Mesendoderm (in vitro differentiated cells): ENCODE data around the gene ACVR2A.

Source experiments
- DNase-seq: peaks from one replicate; pipeline ENCODE4 v3.0.0; 2013
- H2AK5ac ChIP-seq: 2 replicates; pipeline ENCODE4 v1.6.1; 2013; ENCODE audit warnings: low read length, inconsistent platforms
- H2BK120ac ChIP-seq: 2 replicates; pipeline ENCODE4 v1.6.1; 2013; ENCODE audit warnings: low read depth, mild to moderate bottlenecking, low read length, moderate library complexity, mixed read lengths
- H2BK15ac ChIP-seq: replicated peaks from 2 replicates; pipeline ENCODE4 v1.6.1; 2013; ENCODE audit warnings: low read depth, mild to moderate bottlenecking, moderate library complexity
- H2BK5ac ChIP-seq: 2 replicates; pipeline ENCODE4 v1.6.1; 2013; ENCODE audit warnings: low read length, inconsistent platforms
- H3K18ac ChIP-seq: 2 replicates; pipeline ENCODE4 v1.6.1; 2013; ENCODE audit warnings: mild to moderate bottlenecking, low read length, mixed read lengths
- H3K23ac ChIP-seq: one replicate; pipeline ENCODE4 v1.6.1; 2013; ENCODE audit warnings: low read length
- H3K27ac ChIP-seq: 2 replicates; pipeline ENCODE4 v1.5.1; 2013; ENCODE audit warnings: low read depth, mild to moderate bottlenecking, inconsistent platforms, low read length, moderate library complexity
- H3K27me3 ChIP-seq: 2 replicates; pipeline ENCODE4 v1.6.1; 2013; ENCODE audit warnings: low read length, control low read depth, mild to moderate bottlenecking, inconsistent platforms; ENCODE audit not compliant: insufficient read depth, poor library complexity
- H3K36me3 ChIP-seq: 2 replicates; pipeline ENCODE4 v1.6.1; 2013; ENCODE audit warnings: low read length, inconsistent platforms; ENCODE audit not compliant: control insufficient read depth, insufficient read depth
- H3K4ac ChIP-seq: one replicate; pipeline ENCODE4 v1.6.1; 2013; ENCODE audit warnings: low read depth, mild to moderate bottlenecking, low read length, moderate library complexity
- H3K4me1 ChIP-seq: 2 replicates; pipeline ENCODE4 v1.6.1; 2013; ENCODE audit warnings: low read depth, low read length, inconsistent platforms; ENCODE audit not compliant: control insufficient read depth
- H3K4me2 ChIP-seq: 2 replicates; pipeline ENCODE4 v1.6.1; 2013; ENCODE audit warnings: low read length
- H3K4me3 ChIP-seq: 2 replicates; pipeline ENCODE4 v1.5.1; 2013; ENCODE audit warnings: mild to moderate bottlenecking, low read length
- H3K56ac ChIP-seq: one replicate; pipeline ENCODE4 v1.6.1; 2013; ENCODE audit warnings: low read length
- H3K79me1 ChIP-seq: 2 replicates; pipeline ENCODE4 v1.6.1; 2013; ENCODE audit warnings: low read length, inconsistent platforms
- H3K79me2 ChIP-seq: 2 replicates; pipeline ENCODE4 v1.6.1; 2013; ENCODE audit warnings: mild to moderate bottlenecking, low read length; ENCODE audit not compliant: control insufficient read depth, insufficient read depth
- H3K9ac ChIP-seq: 2 replicates; pipeline ENCODE4 v1.6.1; 2013; ENCODE audit warnings: low read length, inconsistent platforms
- H4K5ac ChIP-seq: one replicate; pipeline ENCODE4 v1.6.1; 2013; ENCODE audit warnings: low read length
- H4K8ac ChIP-seq: one replicate; pipeline ENCODE4 v1.6.1; 2013; ENCODE audit warnings: low read depth, mild to moderate bottlenecking, control low read depth, low read length, moderate library complexity
- WGBS: extraction: QIAGEN DNeasy Blood & Tissue Kit; methylation state at CpG from one replicate; pipeline ENCODE4 v1.1.7; 2013; ENCODE audit warnings: low lambda C conversion rate, missing lambda C conversion rate; ENCODE audit not compliant: insufficient coverage; ENCODE audit errors: extremely low coverage; 5-methylcytosine and 5-hydroxymethylcytosine counted together

ACVR2A gene

DNA sequence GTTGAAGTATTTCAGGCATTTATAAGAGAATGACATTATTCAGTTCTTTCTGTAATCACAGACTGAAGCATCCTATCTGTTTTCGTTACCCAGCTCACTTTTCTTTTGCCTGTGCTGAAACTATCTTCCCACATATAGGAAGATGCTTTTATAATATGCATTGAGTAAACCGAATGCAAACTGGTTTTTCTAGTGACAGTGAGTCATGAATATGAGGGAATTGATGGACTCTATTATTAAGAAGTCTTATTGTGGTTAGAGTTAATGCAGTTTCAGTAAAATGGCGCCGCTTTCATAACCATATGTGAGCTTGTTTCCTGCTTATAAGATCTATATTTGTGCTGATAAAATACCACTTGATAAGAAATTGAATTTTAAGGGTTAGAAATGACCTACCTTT lies 59.2 kb downstream of the ACVR2A start:
- no peak overlapping the region for H3K4me2 ChIP-seq
- H3K9ac ChIP-seq = no peak overlapping the region
- no peaks in the 10 kb centered on the region for H3K36me3 ChIP-seq
- H3K56ac ChIP-seq = no peak overlapping the region
- no peak overlapping the region for H4K5ac ChIP-seq
- H3K27me3 ChIP-seq = no peaks in the 10 kb centered on the region
- no peak overlapping the region for H3K4me3 ChIP-seq
- peaks cover 1% of the 10 kb centered on the region for H3K79me1 ChIP-seq
- no peak overlapping the region for H2BK15ac ChIP-seq
- no peaks in the 10 kb centered on the region for H3K79me2 ChIP-seq
- no peak overlapping the region for H3K18ac ChIP-seq
- no peak overlapping the region for H2BK120ac ChIP-seq
- WGBS = no CpG with 5 or more reads among the region's 4 CpGs
- DNase-seq = no peak
- no peak overlapping the region for H2AK5ac ChIP-seq
- H3K4me1 ChIP-seq = no peaks in the 10 kb centered on the region
- no peak overlapping the region for H3K4ac ChIP-seq
- H4K8ac ChIP-seq = no peak overlapping the region
- no peak overlapping the region for H3K27ac ChIP-seq
- no peak overlapping the region for H2BK5ac ChIP-seq
- H3K23ac ChIP-seq = no peak overlapping the region

DNA sequence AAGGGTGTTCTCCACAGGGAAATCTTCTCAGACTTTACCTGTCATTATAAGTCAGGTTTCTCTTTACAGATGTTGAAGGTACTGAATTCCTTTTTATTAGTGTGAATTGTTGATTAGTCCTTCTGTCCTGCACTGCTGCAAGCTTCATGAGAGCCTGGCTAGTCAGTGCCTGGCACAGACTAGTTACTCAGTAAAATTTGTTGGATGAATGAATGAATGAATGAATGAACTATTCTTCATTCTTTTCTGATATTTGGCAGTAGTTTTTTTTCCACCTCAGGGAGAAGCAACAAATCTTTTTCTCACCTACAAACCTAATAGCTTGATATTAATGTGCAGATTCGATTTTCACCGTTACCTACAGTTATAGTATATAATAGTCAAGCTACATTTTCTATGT lies 64.3 kb downstream of the ACVR2A start:
- H4K8ac ChIP-seq = no peak overlapping the region
- no peak overlapping the region for H4K5ac ChIP-seq
- no peak overlapping the region for H3K9ac ChIP-seq
- no peak overlapping the region for H3K4ac ChIP-seq
- H3K27me3 ChIP-seq = no peaks in the 10 kb centered on the region
- no peaks in the 10 kb centered on the region for H3K4me1 ChIP-seq
- H3K56ac ChIP-seq = no peak overlapping the region
- H2BK120ac ChIP-seq = no peak overlapping the region
- peaks cover 1% of the 10 kb centered on the region for H3K79me1 ChIP-seq
- H3K27ac ChIP-seq = no peak overlapping the region
- H2BK5ac ChIP-seq = no peak overlapping the region
- H2AK5ac ChIP-seq = no peak overlapping the region
- H3K18ac ChIP-seq = no peak overlapping the region
- no peak overlapping the region for H3K23ac ChIP-seq
- no peak overlapping the region for H3K4me2 ChIP-seq
- no peak for DNase-seq
- WGBS = no CpG with 5 or more reads among the region's 2 CpGs
- H3K4me3 ChIP-seq = no peak overlapping the region
- H3K79me2 ChIP-seq = no peaks in the 10 kb centered on the region
- no peak overlapping the region for H2BK15ac ChIP-seq
- no peaks in the 10 kb centered on the region for H3K36me3 ChIP-seq

DNA sequence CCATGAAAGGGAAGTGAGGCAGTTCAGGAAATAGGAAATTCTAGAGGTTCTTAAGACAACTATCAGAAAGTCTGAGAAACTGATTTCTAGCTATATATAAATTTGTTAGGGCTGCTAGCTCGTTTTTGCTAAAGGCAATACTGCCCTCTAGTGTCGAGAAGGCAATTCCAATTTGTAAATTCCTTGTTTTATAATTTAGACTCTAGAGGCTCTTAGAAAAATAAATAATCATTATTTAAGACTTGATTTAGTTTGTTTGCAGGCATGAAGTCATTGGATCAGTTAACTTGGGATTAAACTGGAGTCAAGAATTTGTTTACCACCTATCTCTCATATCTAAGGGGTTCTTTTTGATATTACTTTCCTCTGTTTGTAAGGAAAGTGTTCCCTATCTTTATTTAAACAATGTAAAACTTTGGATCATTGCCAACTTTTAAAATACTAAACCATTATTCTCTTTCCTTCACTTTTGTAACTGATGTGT lies 66.2 kb downstream of the ACVR2A start:
- no peak overlapping the region for H3K27ac ChIP-seq
- peak; percentile 52 for DNase-seq

GRCh38 chr2:147913701-147914480 lies 69.1 kb downstream of the ACVR2A start:
- H3K79me1 ChIP-seq = no peaks in the 10 kb centered on the region
- no CpG with 5 or more reads among the region's 3 CpGs for WGBS
- H3K4me3 ChIP-seq = no peak overlapping the region
- no peaks in the 10 kb centered on the region for H3K36me3 ChIP-seq
- H3K23ac ChIP-seq = no peak overlapping the region
- H4K5ac ChIP-seq = no peak overlapping the region
- no peak overlapping the region for H4K8ac ChIP-seq
- H3K9ac ChIP-seq = no peak overlapping the region
- no peak overlapping the region for H3K4ac ChIP-seq
- no peak overlapping the region for H3K4me2 ChIP-seq
- H3K56ac ChIP-seq = no peak overlapping the region
- no peak overlapping the region for H2AK5ac ChIP-seq
- H3K18ac ChIP-seq = no peak overlapping the region
- no peaks in the 10 kb centered on the region for H3K4me1 ChIP-seq
- DNase-seq = no peak
- no peak overlapping the region for H3K27ac ChIP-seq
- H3K27me3 ChIP-seq = no peaks in the 10 kb centered on the region
- no peaks in the 10 kb centered on the region for H3K79me2 ChIP-seq
- H2BK120ac ChIP-seq = no peak overlapping the region
- no peak overlapping the region for H2BK15ac ChIP-seq
- H2BK5ac ChIP-seq = no peak overlapping the region

More for the DNA sequence above, 66.2 kb downstream of the ACVR2A start:
- Histone ChIP-seq H3K18ac (no peak overlapping the region), H3K79me1 (peaks cover 1% of the 10 kb centered on the region), H3K9ac (no peak overlapping the region), H4K5ac (no peak overlapping the region), H2BK120ac (no peak overlapping the region), H2AK5ac (no peak overlapping the region), H3K23ac (no peak overlapping the region), H3K36me3 (no peaks in the 10 kb centered on the region), H4K8ac (no peak overlapping the region), H2BK15ac (no peak overlapping the region), H3K27me3 (no peaks in the 10 kb centered on the region), H3K79me2 (no peaks in the 10 kb centered on the region), H2BK5ac (no peak overlapping the region), H3K4me2 (no peak overlapping the region), H3K4me3 (no peak overlapping the region), H3K4ac (no peak overlapping the region), H3K4me1 (no peaks in the 10 kb centered on the region), H3K56ac (no peak overlapping the region)
- no CpG with 5 or more reads among the region's 2 CpGs for WGBS

GRCh38 chr2:147916067-147916466 lies 71.2 kb downstream of the ACVR2A start:
- Histone ChIP-seq H3K9ac (no peak overlapping the region), H3K56ac (no peak overlapping the region), H3K27me3 (no peaks in the 10 kb centered on the region), H3K4ac (no peak overlapping the region), H4K8ac (no peak overlapping the region), H3K36me3 (no peaks in the 10 kb centered on the region), H3K18ac (no peak overlapping the region), H2AK5ac (no peak overlapping the region), H3K79me2 (no peaks in the 10 kb centered on the region), H3K4me3 (no peak overlapping the region), H2BK15ac (no peak overlapping the region), H4K5ac (no peak overlapping the region), H3K23ac (no peak overlapping the region), H2BK5ac (no peak overlapping the region), H3K4me1 (no peaks in the 10 kb centered on the region), H3K4me2 (no peak overlapping the region), H3K27ac (no peak overlapping the region), H3K79me1 (no peaks in the 10 kb centered on the region), H2BK120ac (no peak overlapping the region)
- WGBS = no CpG with 5 or more reads among the region's 2 CpGs
- DNase-seq = no peak

GRCh38 chr2:147916723-147917122 lies 71.9 kb downstream of the ACVR2A start:
- DNase-seq = no peak
- Histone ChIP-seq H2AK5ac (no peak overlapping the region), H3K4me1 (no peaks in the 10 kb centered on the region), H3K79me2 (no peaks in the 10 kb centered on the region), H3K4me2 (no peak overlapping the region), H3K27me3 (no peaks in the 10 kb centered on the region), H3K56ac (no peak overlapping the region), H3K18ac (no peak overlapping the region), H3K23ac (no peak overlapping the region), H4K5ac (no peak overlapping the region), H3K27ac (no peak overlapping the region), H4K8ac (no peak overlapping the region), H2BK5ac (no peak overlapping the region), H3K4ac (no peak overlapping the region), H3K4me3 (no peak overlapping the region), H2BK120ac (no peak overlapping the region), H3K79me1 (no peaks in the 10 kb centered on the region), H3K9ac (no peak overlapping the region), H3K36me3 (no peaks in the 10 kb centered on the region), H2BK15ac (no peak overlapping the region)
- WGBS = no CpG with 5 or more reads among the region's 4 CpGs
